ENCODE results near the gene THAP11.

Gene THAP11

GRCh38 chr16:67886387-67886786 lies 44.3 kb downstream of the THAP11 start:
- DNase-seq = no peak

- DNase-seq = no peak
Measured at GRCh38 chr16:67888331-67888730, 46.2 kb downstream of the THAP11 start.

- DNase-seq = no peak
Measured at GRCh38 chr16:67892375-67892774, 50.3 kb downstream of the THAP11 start.

GRCh38 chr16:67892899-67893742 lies 51.0 kb downstream of the THAP11 start, which contains the start of gene PSKH1:
TSS of gene PSKH1 (plus strand) at chr16:67893254. CDS start at chr16:67908750, 15,496 bp downstream.
- peak; percentile 89 for DNase-seq
